Amniotic stem cell (primary cell): ENCODE measurements around the gene DEFB124.

ENCODE experiments used
- DNase-seq: peaks from one replicate; lab custom pipeline; 2025; lab: John Stamatoyannopoulos, UW

DEFB124 gene

GRCh38 chr20:31425797-31426196 lies 49.1 kb downstream of the DEFB124 start:
- DNase-seq, result no peak

- DNase-seq, result no peak
These were observed 56.6 kb downstream of the DEFB124 start for GRCh38 chr20:31418307-31418706.

- no peak for DNase-seq
These were observed 59.3 kb downstream of the DEFB124 start for GRCh38 chr20:31415653-31416052.
